Ascending aorta (tissue), 2 donors: ENCODE results near the gene KLHL4. TPM values are rescaled to one million over a fixed set of nuclear protein-coding genes. Genes with fewer than 3 reads are reported as not detected.
"Not testable (repeated sequence)": the region's sequence is repeated elsewhere in the genome, so short reads cannot be mapped to it uniquely, and the experiment has no call there.

Experiments
- DNase-seq, 2 donors: peaks; one replicate each; pipeline ENCODE4 v3.0.0-alpha.2; 2019; ENCODE audit warnings: low spot score in 2 of 2
- H3K27ac ChIP-seq, 2 donors: fragments of 200-600 bp; sonication (generic); one replicate each; pipeline ENCODE4 v1.5.1; 2016 to 2017; ENCODE audit warnings: mild to moderate bottlenecking in 1 of 2
- H3K27me3 ChIP-seq: fragments of 200-600 bp; sonication (generic); one replicate; pipeline ENCODE4 v1.5.1; 2017
- H3K36me3 ChIP-seq, 2 donors: fragments of 200-600 bp; sonication (generic); one replicate each; pipeline ENCODE4 v1.5.1; 2016
- H3K4me1 ChIP-seq, 2 donors: fragments of 200-600 bp; sonication (generic); one replicate each; pipeline ENCODE4 v1.5.1; 2016 to 2017; ENCODE audit warnings: mild to moderate bottlenecking in 1 of 2
- H3K4me3 ChIP-seq, 2 donors: fragments of 200-600 bp; sonication (generic); one replicate each; pipeline ENCODE4 v1.5.1; 2016 to 2017; ENCODE audit warnings: mild to moderate bottlenecking in 1 of 2
- H3K9me3 ChIP-seq, 2 donors: fragments of 200-600 bp; sonication (generic); one replicate each; pipeline ENCODE4 v1.5.1; 2016
- CTCF ChIP-seq, 3 experiments: fragments of 200-600 bp in 2 of 3; fragments of 450-650 bp in 1 of 3; sonication (generic) in 2 of 3; IDR thresholded peaks; one replicate each; pipeline ENCODE4 v1.5.1; 2016 to 2019; ENCODE audit warnings: antibody characterized with exemption in 3 of 3, mild to moderate bottlenecking in 1 of 3, moderate library complexity in 1 of 3
- intact Hi-C: fragments of 100-400 bp; cut with DNase I; formaldehyde crosslinking; loops from one replicate; pipeline ENCODE4 v1.15.1; 2023
- total RNA-seq: library from RNA; depleted of rRNA; stranded (reverse); fragments of >200 nt; gene quantifications from one replicate; pipeline ENCODE4 v1.1.0, GENCODE V29; 2016

The KLHL4 gene
- total RNA-seq, 1 donor from 2014 or later, result 0.21 TPM

DNA sequence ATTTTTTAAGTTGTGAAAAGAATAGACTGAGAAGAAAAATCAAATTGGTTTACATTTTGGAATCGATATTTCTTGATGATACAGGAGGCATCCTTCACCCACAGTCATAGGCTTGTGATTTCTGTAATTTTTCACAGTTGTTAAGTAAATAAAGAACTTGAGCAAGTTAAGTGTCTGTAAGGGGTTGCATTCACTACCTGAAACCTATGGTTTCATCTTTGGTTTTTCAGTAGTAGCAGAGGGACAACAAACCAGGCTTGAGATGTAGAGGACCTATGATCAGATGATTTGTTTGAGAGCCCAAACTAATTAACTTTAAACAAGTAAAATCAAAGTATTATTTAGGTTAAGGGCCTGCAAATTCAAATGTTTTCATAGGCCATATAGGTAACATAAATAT lies 175.6 kb downstream of the KLHL4 start:
- no peak for DNase-seq
- no peaks in the 10 kb centered on the region for H3K27me3 ChIP-seq
- intact Hi-C loops, result no loop called here

DNA sequence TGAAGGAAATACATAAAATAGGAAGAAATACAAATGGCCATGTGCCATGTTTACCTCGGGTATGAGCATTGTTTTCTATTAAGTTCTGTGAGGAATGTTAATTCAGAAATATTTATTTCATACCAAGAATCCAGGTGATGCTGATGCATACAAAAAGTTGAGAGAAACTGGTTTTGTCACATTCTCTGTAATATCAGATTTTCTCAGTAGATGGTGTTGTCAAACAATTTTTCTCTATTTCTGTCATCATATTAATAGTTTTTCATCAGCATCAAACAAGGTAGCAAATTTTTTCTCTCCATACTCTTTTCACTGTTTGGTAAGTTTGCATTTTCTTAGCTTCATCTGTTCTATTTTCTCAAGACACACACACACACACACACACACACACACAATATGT lies 179.8 kb downstream of the KLHL4 start:
- intact Hi-C loops, result no loop called here
- Histone ChIP-seq H3K4me1 (no peaks in the 10 kb centered on the region), H3K9me3 (no peaks in the 10 kb centered on the region), H3K27ac (no peak overlapping the region), H3K36me3 (no peaks in the 10 kb centered on the region), H3K4me3 (no peak overlapping the region), H3K27me3 (no peaks in the 10 kb centered on the region)
- no peak for DNase-seq
- peak in 1 of 3 experiments; percentile 24 for TF ChIP-seq CTCF (IDR thresholded peaks at IDR 0.05)

More for the DNA sequence above, 175.6 kb downstream of the KLHL4 start:
- no peaks in the 10 kb centered on the region for H3K9me3 ChIP-seq
- no peak overlapping the region for H3K4me3 ChIP-seq
- H3K4me1 ChIP-seq, result no peaks in the 10 kb centered on the region
- no peaks in the 10 kb centered on the region for H3K36me3 ChIP-seq
- H3K27ac ChIP-seq, result no peak overlapping the region
- no peak for TF ChIP-seq CTCF (IDR thresholded peaks at IDR 0.05)

DNA sequence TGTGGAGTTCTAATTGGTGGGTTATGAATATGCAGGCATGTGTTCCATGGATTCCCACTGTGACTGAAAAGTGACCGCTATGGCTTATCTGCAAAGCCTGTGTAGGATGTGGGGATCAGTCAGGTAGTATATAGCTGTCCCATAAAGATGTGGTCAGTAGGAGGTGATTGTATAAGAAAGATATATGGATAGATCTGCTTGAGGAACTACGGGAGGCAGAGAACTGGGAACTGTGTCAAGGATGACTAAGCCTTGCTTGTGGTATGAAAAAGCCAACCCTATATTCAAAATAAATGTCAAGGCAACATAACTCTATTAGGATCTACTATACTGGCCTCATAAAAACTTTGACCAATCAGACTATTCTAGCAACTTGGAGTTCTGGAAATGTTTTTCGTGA lies 185.2 kb downstream of the KLHL4 start:
- Histone ChIP-seq H3K27me3 (no peaks in the 10 kb centered on the region), H3K4me1 (no peaks in the 10 kb centered on the region), H3K36me3 (no peaks in the 10 kb centered on the region), H3K4me3 (no peak overlapping the region), H3K9me3 (no peaks in the 10 kb centered on the region), H3K27ac (no peak overlapping the region)
- DNase-seq, result no peak
- TF ChIP-seq CTCF (IDR thresholded peaks at IDR 0.05), result no peak
- intact Hi-C loops, result loop anchor here (5.0 kb wide), 1 partner anchor 910 kb away; no protein-coding TSS in a partner anchor

DNA sequence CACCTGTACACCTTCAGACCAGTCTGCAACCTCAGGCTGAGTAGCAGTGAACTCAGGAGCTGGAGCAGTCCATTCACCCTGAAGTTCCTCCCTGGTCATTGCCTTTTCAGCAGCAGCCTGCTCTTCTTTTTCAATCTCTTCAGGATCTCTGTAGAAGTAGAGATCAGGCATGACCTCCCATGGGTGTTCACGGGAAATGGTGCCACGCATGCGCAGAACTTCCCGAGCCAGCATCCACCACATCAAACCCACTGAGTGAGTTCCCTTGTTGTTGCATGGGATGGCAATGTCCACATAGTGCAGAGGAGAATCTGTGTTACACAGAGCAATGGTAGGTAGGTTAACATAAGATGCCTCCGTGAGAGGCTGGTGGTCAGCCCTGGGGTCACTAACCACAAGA lies 185.9 kb downstream of the KLHL4 start:
- not testable (repeated sequence) for H3K9me3 ChIP-seq
- intact Hi-C loops, result loop anchor here (5.0 kb wide), 1 partner anchor 909 kb away; no protein-coding TSS in a partner anchor

GRCh38 chrX:87706134-87706533 lies 188.5 kb downstream of the KLHL4 start:
- H3K27me3 ChIP-seq, result no peaks in the 10 kb centered on the region
- no peaks in the 10 kb centered on the region for H3K36me3 ChIP-seq
- no peak overlapping the region for H3K27ac ChIP-seq
- no peak overlapping the region for H3K4me3 ChIP-seq
- H3K9me3 ChIP-seq, result no peaks in the 10 kb centered on the region
- no peak for TF ChIP-seq CTCF (IDR thresholded peaks at IDR 0.05)
- no peaks in the 10 kb centered on the region for H3K4me1 ChIP-seq
- intact Hi-C loops, result no loop called here
- no peak for DNase-seq

More for the DNA sequence above, 185.9 kb downstream of the KLHL4 start:
- H3K4me3 ChIP-seq, H3K27me3 ChIP-seq, DNase-seq, H3K27ac ChIP-seq, H3K4me1 ChIP-seq, H3K36me3 ChIP-seq: not testable (repeated sequence)

DNA sequence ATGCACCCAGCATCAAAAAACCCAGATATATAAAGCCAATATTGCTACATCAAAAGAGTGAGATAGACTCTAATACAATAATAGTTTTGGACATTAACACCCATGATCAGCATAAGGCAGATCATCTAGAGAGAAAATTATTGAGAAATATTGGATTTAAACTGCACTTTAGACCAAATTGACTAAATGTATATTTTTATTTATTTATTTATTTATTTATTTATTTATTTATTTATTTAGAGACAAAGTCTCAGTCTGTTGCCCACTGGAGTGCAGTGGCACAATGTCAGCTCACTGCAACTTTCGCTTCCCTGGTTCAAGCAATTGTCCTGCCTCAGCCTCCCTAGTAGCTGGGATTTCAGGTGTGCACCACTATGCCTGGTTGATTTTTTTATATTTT lies 193.0 kb downstream of the KLHL4 start:
- Histone ChIP-seq H3K36me3 (no peaks in the 10 kb centered on the region), H3K4me3 (no peak overlapping the region), H3K27me3 (no peaks in the 10 kb centered on the region), H3K9me3 (peaks cover 0 to 9% of the 10 kb centered on the region in 2 donors), H3K4me1 (no peaks in the 10 kb centered on the region), H3K27ac (no peak overlapping the region)
- no peak for DNase-seq
- no peak for TF ChIP-seq CTCF (IDR thresholded peaks at IDR 0.05)
- intact Hi-C loops, result no loop called here
